Measurements from ENCODE around the gene BATF3.
A peak's percentile ranks its signal among the peaks of the same experiment; 100 is the strongest.
"Not testable (repeated sequence)": the region's sequence is repeated elsewhere in the genome, so short reads cannot be mapped to it uniquely, and the experiment has no call there.

Gene BATF3, protein sequence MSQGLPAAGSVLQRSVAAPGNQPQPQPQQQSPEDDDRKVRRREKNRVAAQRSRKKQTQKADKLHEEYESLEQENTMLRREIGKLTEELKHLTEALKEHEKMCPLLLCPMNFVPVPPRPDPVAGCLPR

DNA sequence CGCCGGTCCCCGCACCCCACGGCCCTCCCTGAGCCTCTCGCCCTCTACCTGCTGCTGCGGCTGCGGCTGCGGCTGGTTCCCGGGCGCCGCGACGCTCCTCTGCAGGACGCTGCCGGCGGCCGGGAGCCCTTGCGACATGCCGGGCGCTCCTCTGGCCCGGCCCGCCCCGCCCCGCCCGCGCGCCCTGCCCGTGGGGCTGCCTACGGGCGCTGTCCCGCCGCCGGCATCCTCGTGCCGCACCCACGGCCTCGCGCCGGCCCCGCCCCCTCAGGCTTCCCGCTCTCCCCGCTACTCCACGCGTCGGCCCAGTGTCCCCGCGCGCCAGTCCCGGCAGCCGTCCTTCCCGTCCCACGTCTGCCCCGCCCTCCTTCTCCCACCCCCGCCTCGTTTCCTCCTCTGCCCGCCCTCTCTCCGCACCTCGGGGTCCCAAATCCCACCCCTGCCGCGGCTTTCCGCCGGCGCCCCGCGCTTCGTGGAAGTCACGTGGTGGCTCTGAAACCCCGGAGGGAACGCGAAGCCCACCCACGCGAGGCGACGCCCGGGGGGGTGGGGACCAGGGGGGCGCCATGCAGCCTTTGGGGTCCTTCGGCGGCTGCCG is at the start of gene BATF3:
Gene BATF3 (minus strand): TSS at position 216 of the 598 bp plus-strand sequence. CDS start 78 bp downstream, at position 138.
- DNase-seq = peak; percentile 42
- in situ Hi-C loops (cut with HindIII; ENCODE audit: low pct_ligation_motif_present, low pct_unique_long_range_greater_than_20kb, low sequenced_read_pairs) = no loop called here

DNA sequence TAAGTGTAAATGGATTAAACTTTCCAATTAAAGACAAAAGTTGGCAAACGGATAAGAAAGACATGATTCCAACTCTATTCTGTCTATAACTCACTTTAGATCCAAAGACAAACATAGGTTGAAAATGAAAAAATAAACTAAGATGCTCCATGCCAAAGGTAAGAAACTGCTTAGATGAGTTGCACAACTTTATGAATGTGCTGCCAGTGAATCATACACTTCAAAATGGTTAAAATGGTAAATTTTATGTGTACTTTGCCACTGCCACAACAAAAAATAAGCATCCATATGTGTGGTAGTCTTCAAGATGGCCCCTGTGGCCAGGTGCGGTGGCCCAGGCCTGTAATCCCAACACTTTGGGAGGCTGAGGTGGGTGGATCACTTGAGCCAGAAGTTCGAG is 46.9 kb upstream of the BATF3 start:
- in situ Hi-C loops (cut with HindIII; ENCODE audit: low pct_ligation_motif_present, low pct_unique_long_range_greater_than_20kb, low sequenced_read_pairs) = no loop called here
- DNase-seq = no peak

DNA sequence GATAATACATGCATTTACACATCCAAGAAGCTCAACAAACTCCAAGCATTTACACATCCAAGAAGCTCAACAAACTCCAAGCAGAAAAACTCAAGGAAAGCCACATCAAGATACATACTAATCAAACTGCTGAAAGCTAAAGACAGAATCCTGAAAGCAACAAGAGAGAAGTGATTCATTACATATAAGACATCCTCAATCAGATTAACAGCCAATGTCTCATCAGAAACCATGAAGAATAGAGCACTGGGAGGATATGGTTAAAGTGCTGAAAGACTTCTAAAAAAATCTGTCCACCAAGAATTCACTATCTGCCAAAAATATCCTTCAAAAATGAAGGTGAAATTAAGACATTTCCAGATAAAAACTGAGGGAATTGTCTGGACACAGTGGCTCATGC is 45.7 kb upstream of the BATF3 start:
- DNase-seq = no peak
- in situ Hi-C loops (cut with HindIII; ENCODE audit: low pct_ligation_motif_present, low pct_unique_long_range_greater_than_20kb, low sequenced_read_pairs) = no loop called here

DNA sequence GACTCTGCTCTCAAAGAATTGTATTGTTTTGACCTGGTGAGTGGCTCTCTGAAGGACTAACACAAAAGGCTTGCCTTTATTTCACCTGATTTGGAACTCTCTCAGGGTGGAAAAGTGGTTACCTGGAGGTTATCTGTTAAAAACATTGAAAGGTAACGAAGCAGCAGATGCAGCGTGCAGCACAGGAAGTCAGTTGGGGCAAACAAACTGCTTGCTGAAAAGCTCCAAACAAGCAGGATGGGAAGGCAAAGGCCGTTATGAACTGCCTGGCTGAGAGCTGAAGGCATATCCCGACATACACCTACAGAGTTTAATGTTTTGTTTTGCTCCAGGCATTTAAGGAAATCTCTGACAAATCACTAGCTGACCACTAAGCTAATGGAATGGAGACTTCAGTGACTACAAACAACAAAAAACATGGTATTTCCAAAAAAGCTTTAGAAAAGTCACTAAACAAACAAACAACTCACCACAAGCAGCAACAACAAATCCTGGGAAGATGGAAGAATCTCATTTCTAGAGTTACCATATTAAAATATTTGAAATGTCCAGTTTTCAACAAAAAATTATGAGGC is 44.3 kb upstream of the BATF3 start:
- no peak for DNase-seq
- in situ Hi-C loops (cut with HindIII; ENCODE audit: low pct_ligation_motif_present, low pct_unique_long_range_greater_than_20kb, low sequenced_read_pairs) = no loop called here

DNA sequence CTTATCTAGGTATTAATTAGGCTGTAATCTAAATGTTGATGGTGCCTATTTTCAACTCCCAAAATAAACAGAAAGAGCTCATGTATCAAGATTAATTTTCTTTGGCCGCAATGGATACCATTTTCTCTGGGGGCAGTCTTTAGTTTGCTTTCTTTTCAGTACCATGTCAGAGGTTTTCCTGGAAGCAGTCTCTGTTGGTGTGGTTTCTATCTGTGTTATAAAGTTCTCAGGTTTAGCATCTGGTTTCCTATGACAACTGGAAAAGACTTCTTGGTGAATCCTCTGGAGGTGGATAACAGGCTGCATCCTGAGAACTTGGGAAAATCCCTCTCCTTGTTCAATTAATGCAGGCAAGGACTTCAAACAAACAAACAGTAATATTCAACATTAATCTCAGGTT is 38.7 kb upstream of the BATF3 start:
- in situ Hi-C loops (cut with HindIII; ENCODE audit: low pct_ligation_motif_present, low pct_unique_long_range_greater_than_20kb, low sequenced_read_pairs) = no loop called here
- no peak for DNase-seq

DNA sequence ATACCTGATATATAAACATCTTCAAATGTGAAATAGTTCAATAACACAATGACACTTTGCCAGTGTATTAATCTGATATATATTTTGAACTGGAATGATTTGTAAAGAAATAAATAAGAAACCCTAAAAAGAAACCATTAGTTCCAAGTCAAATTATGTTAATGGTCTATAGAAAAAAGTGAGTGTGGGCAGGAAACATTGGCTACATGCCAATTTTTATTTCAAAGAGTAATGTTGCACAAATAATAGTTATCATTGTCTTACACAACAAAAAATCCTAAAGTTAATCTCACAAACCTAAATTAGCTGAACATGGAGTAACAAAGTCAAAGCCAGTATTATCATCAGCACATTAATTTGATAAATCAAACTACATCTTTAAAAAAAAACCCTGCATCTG is 37.9 kb upstream of the BATF3 start:
- no peak for DNase-seq
- in situ Hi-C loops (cut with HindIII; ENCODE audit: low pct_ligation_motif_present, low pct_unique_long_range_greater_than_20kb, low sequenced_read_pairs) = no loop called here

DNA sequence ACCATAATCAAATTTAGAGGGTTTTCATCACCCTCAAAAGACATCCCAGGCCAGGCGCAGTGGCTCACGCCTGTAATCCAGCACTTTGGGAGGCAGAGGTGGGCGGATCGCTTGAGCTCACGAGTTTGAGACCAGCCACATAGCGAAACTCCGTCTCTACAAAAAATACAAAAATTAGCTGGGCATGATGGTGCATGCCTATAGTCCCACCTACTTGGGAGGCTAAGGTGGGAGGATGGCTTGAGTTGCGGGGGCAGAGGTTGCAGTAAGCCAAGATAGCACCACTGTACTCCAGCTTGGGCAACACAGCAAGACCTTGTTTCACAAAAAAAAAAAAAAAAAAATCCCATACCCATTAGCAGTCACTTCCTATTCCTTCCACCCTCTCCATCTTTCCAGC is 33.5 kb upstream of the BATF3 start:
- no peak for DNase-seq
- in situ Hi-C loops (cut with HindIII; ENCODE audit: low pct_ligation_motif_present, low pct_unique_long_range_greater_than_20kb, low sequenced_read_pairs) = no loop called here

DNA sequence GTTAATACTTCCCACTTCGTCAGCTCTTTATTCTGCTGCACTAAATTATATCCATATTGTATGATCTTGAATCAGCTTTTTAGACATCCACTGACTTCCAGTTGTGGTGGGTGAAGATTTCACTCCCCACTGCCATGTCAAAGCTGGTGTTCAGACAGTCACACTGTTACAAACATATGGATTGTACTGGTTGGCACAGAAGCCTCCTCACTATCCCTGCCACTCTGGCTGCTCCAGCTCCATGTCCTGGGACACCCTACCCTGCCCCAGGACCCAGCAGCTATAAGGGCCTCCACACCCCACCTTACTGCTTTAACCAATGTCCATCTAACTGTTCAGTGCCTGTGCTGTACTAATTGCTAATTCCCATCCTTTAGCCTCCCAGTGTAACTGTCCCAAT is 32.0 kb upstream of the BATF3 start:
- DNase-seq = no peak
- in situ Hi-C loops (cut with HindIII; ENCODE audit: low pct_ligation_motif_present, low pct_unique_long_range_greater_than_20kb, low sequenced_read_pairs) = no loop called here

DNA sequence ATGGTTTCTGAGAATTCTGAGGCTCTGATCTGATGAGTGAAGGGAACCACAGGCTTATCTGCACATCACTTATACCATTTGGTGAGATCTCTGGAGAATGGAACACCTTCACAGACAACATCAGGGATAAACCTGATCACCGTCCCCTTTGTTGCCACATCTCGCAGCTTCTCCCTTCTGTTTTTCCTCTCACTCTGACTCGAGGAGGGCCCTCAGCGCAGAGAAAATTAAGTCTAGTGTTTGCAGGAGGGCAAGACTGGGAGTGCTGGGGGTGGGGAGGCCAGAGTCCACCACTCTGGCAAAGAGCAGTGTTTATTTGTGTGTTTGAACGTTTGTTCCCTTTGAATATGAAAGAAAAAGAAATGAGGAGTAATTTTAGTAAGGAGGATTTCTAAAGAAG is 29.0 kb upstream of the BATF3 start:
- in situ Hi-C loops (cut with HindIII; ENCODE audit: low pct_ligation_motif_present, low pct_unique_long_range_greater_than_20kb, low sequenced_read_pairs) = no loop called here
- DNase-seq = no peak

DNA sequence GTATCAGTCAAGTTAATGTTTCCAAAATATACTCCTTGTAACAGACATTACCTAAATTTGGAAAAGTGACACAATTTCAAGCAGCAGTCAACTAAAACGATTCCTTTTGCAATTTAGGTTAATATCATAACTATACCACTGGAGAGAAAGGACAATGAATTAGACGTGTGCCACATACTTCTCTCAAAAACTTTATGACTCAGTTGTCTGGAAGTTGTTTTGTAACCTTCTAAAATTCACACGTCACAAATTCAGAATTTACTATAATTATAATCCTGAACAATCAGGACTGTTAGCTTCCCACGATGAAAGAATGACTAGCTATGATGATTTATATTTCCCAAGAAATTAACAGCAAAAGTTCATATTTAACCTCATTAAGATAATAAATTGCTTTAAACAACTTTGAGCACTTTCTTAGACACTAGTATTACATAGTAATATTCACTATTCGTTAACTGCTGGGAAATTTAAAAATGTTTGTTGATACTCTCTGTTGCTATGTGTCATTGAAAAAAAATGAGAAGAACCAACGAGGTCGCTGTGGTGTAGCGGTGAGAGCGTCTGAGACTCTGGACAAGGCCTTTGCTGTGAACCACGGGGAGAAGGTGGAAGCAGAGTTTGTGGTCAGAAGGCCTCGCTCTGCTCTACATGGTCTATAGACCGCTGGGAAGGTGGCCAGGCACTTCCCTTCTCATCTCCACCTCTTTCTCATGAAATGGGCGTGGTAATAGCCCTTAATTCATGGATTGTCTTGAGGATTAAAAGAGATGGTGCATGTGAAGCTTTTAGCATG is 27.9 kb upstream of the BATF3 start:
- no peak for DNase-seq
- in situ Hi-C loops (cut with HindIII; ENCODE audit: low pct_ligation_motif_present, low pct_unique_long_range_greater_than_20kb, low sequenced_read_pairs) = no loop called here

DNA sequence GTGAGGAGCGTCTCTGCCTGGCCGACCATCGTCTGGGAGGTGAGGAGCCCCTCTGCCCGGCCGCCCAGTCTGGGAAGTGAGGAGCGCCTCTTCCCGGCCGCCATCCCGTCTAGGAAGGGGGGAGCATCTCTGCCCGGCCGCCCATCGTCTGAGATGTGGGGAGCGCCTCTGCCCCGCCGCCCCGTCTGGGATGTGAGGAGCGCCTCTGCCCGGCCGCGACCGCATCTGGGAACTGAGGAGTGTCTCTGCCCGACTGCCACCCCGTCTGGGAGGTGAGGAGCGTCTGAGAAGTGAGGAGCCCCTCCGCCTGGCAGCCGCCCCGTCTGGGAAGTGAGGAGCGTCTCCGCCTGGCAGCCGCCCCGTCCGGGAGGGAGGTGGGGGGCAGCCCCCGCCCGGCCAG is 25.0 kb upstream of the BATF3 start:
- DNase-seq; in situ Hi-C loops (cut with HindIII; ENCODE audit: low pct_ligation_motif_present, low pct_unique_long_range_greater_than_20kb, low sequenced_read_pairs): not testable (repeated sequence)

DNA sequence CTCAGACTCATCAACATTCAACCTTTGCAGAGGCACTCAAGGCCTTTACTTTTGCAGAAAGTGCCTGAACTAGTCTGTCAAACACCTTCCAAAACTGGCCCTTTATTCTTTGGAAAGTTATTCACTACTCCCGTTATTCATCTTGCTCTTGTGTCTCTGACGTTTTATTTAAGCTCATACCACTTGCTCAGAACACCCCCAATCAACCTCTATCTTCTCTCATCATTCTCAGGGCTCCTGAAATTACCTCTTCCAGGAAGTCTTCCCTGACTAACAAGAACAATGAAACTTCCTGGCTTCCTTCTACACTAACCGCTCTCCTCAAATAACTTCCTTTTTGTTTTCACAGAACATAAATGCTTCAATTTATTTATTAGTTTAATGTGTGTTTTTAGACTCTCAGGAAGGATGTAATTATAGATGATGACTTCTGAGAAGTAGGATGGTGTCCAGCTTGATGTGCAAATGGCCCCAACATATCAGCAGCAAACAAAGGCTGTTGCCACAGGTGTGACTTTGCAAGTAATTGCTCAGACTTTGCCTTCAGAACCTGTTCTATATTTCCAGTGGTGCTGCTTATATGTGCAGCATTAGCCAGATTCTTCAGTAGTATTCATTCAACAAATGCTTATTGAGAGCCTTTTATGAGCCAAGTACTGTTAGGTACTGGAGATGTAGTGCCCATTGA is 22.8 kb upstream of the BATF3 start:
- DNase-seq = no peak
- in situ Hi-C loops (cut with HindIII; ENCODE audit: low pct_ligation_motif_present, low pct_unique_long_range_greater_than_20kb, low sequenced_read_pairs) = no loop called here

DNA sequence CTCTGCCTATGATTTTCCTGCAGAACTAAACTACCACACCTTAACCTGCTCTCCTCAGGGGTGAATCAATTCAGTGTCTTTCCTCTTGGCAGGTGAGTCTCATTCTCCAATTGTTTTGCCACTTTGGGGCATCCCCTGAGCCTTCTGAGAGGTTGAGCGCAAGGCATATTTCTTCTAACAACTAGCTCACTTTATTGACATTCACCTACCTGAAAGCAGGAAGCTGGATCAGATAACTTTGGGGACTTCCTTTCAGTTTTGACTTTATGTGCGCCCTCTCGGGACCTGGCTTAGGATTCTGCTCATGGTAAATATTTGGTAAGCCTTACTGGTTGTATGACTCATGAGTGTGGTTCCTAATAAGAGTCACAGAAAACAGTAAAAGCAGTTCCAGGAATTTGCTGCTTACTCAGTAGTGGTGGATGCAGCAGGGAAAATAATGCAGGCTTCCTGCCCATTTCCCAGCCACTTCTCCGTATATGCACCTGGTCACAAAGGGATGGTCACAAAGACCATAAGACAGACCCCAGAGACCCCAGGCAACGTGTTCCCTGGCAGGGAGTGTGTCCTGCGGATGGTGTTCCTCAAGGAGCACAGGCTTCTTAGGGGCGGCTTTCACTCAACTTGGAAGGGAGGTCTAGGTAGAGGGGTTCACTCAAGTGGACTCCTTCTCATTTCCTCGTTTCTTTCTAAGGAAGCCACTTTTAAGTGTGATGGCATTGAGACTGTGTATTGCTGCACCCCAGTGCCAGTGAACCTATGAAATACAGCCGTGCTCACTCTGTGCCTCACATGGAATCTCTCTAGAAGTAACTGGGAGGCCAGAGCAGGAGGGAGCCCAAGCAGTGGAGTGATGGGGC is 22.0 kb upstream of the BATF3 start:
- in situ Hi-C loops (cut with HindIII; ENCODE audit: low pct_ligation_motif_present, low pct_unique_long_range_greater_than_20kb, low sequenced_read_pairs) = no loop called here
- peak; percentile 69 for DNase-seq

DNA sequence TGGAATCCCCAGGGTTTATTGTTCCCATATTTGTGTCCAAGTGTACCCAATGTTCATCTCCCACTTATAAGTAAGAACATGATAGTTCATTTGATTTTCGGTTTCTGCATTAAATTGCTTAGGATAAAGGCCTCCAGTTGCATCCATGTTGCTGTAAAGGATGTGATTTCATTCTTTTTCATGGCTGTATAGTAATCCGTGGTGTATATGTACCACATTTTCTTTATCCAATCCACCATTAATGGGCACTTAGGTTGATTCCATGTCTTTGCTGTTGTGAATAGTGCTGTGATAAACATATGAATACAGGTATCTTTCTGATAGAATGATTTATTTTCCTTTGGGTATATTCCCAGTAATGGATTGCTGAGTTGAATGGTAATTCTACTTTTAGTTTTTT is 20.0 kb upstream of the BATF3 start:
- in situ Hi-C loops (cut with HindIII; ENCODE audit: low pct_ligation_motif_present, low pct_unique_long_range_greater_than_20kb, low sequenced_read_pairs) = no loop called here
- DNase-seq = no peak

DNA sequence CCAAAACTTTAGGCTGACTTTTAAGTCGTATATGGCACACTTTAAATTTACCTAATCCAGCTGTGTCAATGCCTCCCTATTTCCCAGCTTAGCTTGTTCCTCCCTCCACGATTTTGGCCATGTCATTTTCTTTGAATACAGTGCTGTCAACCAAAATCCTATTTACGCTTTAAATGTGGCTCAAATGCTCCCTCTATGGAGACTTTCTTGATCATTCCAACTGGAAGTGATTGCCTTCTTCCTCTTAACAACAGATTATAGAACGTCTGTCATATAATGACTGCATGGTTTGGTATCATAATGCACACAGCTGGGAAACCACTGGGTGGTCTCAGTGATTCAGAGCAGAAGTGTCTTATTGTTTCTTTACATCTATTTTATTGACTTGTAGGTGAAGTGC is 18.9 kb upstream of the BATF3 start:
- peak; percentile 28 for DNase-seq
- in situ Hi-C loops (cut with HindIII; ENCODE audit: low pct_ligation_motif_present, low pct_unique_long_range_greater_than_20kb, low sequenced_read_pairs) = no loop called here

DNA sequence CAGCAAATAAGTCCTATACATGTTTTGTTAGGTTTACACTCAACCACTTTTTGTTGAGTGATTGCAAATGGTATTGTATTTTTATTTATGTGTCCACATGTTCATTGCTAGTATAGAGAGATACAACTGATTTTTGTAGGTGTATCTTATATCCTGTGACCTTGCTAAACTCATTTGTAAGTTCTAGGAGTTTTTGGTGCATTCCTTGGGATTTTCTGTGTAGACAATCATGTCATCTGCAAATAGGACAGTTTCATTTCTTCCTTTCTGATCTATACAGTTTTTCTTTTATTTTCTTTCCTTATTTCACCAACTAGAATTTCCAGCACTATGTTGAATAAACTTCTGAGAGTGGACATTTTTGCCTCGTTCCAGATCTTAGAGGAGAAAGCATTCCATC is 16.5 kb upstream of the BATF3 start:
- no peak for DNase-seq
- in situ Hi-C loops (cut with HindIII; ENCODE audit: low pct_ligation_motif_present, low pct_unique_long_range_greater_than_20kb, low sequenced_read_pairs) = no loop called here

DNA sequence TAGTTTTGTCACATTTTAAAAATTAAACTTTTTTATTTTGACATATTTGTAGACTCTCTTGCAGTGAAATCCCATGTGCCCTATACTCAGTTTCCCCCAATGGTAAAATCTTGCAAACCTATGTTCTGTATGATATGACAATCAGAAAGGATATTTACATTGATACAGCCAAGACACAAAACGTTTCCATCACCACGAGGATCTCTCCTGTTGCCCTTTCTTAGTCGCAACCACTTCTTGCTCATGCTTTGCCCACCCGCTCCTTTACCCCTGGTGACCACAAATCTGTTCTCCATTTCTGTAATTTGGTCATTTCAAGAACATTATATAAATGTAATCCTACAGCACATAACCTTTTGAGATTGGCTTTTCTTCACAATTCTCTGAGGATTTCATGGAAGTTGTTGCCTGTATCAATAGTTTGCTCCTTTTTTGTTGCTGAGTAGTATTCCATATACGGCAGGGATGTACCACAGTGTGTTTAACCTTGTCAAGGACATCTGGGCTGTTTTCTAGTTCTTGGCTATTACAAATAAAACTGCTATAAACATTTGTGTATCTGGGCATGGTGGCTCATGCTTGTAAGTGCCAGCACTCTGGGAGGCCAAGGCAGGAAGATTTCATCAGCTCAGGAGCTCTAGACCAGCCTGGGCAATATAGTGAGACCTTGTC is 14.0 kb upstream of the BATF3 start:
- no peak for DNase-seq
- in situ Hi-C loops (cut with HindIII; ENCODE audit: low pct_ligation_motif_present, low pct_unique_long_range_greater_than_20kb, low sequenced_read_pairs) = no loop called here
